ENCODE data around the gene POLR1B. TPM values are rescaled to one million over a fixed set of nuclear protein-coding genes. Genes with fewer than 3 reads are reported as not detected.
A peak's percentile ranks its signal among the peaks of the same experiment; 100 is the strongest.

The POLR1B gene
- total and polyA plus RNA-seq, 2 of the 13 experiments (the other 11 are each of a cell fraction or from before 2014, with no cell fraction given): 18.3 to 46.0 TPM

DNA sequence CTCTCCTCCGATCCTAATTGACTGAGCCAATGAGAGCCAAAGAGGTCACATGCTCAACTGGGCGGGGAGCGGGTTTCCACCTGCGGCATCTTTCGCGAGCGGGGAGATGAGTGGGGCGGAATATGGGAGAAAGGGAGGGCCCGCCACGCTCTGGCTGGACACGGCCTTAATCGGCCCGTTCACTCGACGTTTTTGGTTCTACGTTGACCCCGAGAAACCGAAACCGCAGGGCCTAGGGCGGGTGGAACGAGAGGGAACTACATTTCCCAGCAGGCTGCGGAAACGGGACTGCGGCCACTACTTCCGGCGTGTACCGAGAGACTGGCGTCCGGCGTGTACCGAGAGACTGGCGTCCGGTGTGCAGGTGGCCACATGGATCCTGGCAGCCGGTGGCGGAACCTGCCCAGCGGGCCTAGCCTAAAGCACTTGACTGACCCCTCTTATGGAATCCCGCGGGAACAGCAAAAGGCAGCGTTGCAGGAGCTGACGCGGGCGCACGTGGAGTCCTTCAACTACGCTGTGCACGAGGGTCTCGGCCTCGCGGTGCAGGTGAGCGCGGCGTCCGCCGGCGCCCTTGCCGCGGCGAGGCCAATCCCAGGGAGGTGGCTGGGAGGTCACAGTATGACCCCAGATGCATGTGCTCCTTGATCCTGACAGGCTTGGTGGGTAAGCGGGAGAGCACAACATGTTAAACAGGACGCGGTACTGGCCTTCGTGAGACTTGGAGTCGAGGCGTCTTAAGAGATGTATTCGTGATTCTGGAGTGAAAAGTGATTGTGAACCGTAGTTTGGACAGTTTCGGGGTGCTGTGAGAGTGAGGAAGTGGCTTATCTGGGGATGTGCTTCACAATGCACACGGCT is at the start of gene POLR1B (continued):
- TF ChIP-seq PAXIP1 (CRISPR knock-in tag; conservative IDR thresholded peaks at IDR 0.05) (peak; percentile 35; the same call in 1 of the 2 replicates), HIC2 (CRISPR knock-in tag; IDR thresholded peaks at IDR 0.05; ENCODE audit: low read depth) (no peak), JARID2 (CRISPR knock-in tag; IDR thresholded peaks at IDR 0.05; ENCODE audit: insufficient replicate concordance) (no peak), ZNF580 (CRISPR knock-in tag; IDR thresholded peaks at IDR 0.05; ENCODE audit: borderline replicate concordance, low read depth) (peak; percentile 60; the same call in 1 of the 2 replicates), U2AF2 (IDR thresholded peaks at IDR 0.05; ENCODE audit: low read depth, low read length) (peak; percentile 78; the same call in 1 of the 2 replicates), IKZF4 (CRISPR knock-in tag; IDR thresholded peaks at IDR 0.05; ENCODE audit: borderline replicate concordance, low read depth, not compliant biosample characterization) (peak; percentile 76), SMARCC2 (IDR thresholded peaks at IDR 0.05) (no peak), NFKB2 (CRISPR knock-in tag; IDR thresholded peaks at IDR 0.05; ENCODE audit: borderline replicate concordance) (peak; percentile 98), PHF5A (CRISPR knock-in tag; IDR thresholded peaks at IDR 0.05; ENCODE audit: low read depth, unreplicated experiment) (no peak), BCL6 (CRISPR knock-in tag; IDR thresholded peaks at IDR 0.05) (no peak; the same call in 1 of the 2 replicates), SAP130 (CRISPR knock-in tag; IDR thresholded peaks at IDR 0.05; ENCODE audit: low read depth) (peak; percentile 98), ZBTB43 (CRISPR knock-in tag; conservative IDR thresholded peaks at IDR 0.05) (peak; percentile 80), ATF7-NPFF (CRISPR knock-in tag; IDR thresholded peaks at IDR 0.05; ENCODE audit: low read depth) (peak; percentile 97), ZFYVE20 (CRISPR knock-in tag; IDR thresholded peaks at IDR 0.05; ENCODE audit: borderline replicate concordance, low read depth) (peak; percentile 98; the same call in 1 of the 2 replicates), ZNF816 (CRISPR knock-in tag; IDR thresholded peaks at IDR 0.05; ENCODE audit: borderline replicate concordance) (peak; percentile 75; the same call in 1 of the 2 replicates), ZNF264 (CRISPR knock-in tag; IDR thresholded peaks at IDR 0.05) (peak; percentile 58; the same call in 1 of the 2 replicates), ATF7 (IDR thresholded peaks at IDR 0.05) (no peak), ATF7 (CRISPR knock-in tag; IDR thresholded peaks at IDR 0.05) (peak; percentile 75; the same call in 1 of the 2 replicates), ZNF776 (CRISPR knock-in tag; IDR thresholded peaks at IDR 0.05) (peak; percentile 99), SIX4 (CRISPR knock-in tag; IDR thresholded peaks at IDR 0.05) (peak; percentile 68; the same call in 1 of the 2 replicates)
- TF ChIP-seq, protein P1, sequence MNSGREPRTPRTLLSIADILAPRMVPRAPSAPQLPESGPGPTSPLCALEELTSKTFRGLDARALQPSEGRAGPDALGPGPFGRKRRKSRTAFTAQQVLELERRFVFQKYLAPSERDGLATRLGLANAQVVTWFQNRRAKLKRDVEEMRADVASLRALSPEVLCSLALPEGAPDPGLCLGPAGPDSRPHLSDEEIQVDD (CRISPR knock-in tag; IDR thresholded peaks at IDR 0.05; ENCODE audit: borderline replicate concordance): peak; percentile 76; the same call in 1 of the 2 replicates

Data from HepG2 (cell line).